Activated CD4-positive, alpha-beta T cell treated with anti-CD3 and anti-CD28 coated beads for 48 hours (primary cell): ENCODE results near the gene HEXD.
A peak's percentile ranks its signal among the peaks of the same experiment; 100 is the strongest.

ENCODE experiments used
- DNase-seq: peaks from one replicate; pipeline ENCODE4 v3.0.0-alpha.2; 2020

Gene HEXD

DNA sequence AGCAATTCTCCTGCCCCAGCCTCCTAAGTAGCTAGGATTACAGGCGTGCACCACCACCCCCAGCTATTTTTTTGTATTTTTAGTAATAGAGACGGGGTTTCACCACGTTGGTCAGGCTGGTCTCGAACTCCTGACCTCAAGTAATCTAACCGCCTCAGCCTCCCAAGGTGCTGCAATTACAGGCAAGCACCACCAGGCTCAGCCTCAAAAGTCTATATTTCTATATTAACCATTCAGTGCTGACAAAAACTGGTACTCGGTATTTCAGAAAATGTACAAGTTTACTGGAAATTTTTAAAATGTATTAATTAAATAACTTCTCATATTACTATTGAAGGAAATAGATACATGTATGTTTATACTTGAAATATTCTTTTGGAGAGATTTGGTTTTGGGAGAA, 1.4 kb upstream of the HEXD start:
- DNase-seq = peak; percentile 45

GRCh38 chr17:82419540-82419939, 1.4 kb downstream of the HEXD start:
- no peak for DNase-seq

GRCh38 chr17:82424001-82424862, 6.1 kb downstream of the HEXD start:
- DNase-seq = peak; percentile 78

DNA sequence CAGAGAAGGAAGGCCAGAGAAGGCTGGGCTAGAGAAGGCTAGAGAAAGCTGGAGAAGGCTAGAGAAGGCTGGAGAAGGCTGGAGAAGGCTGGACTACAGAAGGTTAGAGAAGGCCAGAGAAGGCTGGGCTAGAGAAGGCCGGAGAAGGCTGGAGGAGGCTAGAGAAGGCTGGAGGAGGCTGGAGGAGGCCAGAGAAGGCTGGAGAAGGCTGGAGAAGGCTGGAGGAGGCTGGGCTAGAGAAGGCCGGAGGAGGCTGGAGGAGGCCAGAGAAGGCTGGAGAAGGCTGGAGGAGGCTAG, 6.7 kb downstream of the HEXD start:
- no peak for DNase-seq

DNA sequence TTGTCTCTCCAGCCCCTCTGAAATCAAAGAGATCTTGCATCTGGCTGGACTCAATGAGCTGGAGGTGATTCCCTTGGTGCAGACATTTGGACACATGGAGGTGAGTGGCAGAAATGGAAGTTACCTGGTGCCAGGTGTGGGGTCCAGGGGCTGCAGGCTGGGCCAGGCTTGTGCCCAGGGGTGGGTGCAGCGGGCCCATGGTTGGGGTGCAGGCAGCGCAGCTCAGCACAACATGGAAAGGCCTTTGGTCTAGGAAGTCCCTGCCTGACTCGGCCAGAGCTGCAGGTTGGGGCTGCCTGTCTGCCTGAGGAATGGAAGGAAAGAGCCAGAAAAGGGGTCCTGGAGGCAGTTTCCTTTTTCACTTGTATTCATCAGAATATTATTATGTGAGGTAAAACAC, 10.4 kb downstream of the HEXD start:
- no peak for DNase-seq

GRCh38 chr17:82429824-82430223, 11.7 kb downstream of the HEXD start:
- DNase-seq = no peak

DNA sequence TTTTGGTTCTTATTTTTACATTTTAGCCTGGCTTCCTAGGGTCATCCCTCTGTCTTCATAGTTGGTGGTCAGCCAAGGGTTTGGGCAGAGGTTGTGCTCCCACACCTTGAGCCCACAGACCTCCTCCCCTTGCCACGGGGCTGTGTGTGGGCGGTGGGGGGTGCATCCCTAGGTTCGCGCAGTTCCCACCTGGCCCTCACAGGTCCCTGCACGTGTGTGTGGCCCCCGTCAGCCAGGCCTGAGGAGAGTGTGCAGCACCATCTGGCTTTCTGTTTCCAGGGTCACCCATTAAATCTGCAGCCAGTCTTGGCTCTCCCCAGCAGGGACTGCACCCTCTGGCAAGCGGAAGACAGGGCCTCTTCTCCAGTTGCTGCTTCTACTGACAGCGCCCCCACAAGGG, 13.9 kb downstream of the HEXD start:
- DNase-seq = no peak

GRCh38 chr17:82433560-82434215, 15.5 kb downstream of the HEXD start:
- no peak for DNase-seq

GRCh38 chr17:82434216-82434565, 16.0 kb downstream of the HEXD start:
- no peak for DNase-seq

- no peak for DNase-seq
Observed at GRCh38 chr17:82435103-82435502, 17.0 kb downstream of the HEXD start.

DNA sequence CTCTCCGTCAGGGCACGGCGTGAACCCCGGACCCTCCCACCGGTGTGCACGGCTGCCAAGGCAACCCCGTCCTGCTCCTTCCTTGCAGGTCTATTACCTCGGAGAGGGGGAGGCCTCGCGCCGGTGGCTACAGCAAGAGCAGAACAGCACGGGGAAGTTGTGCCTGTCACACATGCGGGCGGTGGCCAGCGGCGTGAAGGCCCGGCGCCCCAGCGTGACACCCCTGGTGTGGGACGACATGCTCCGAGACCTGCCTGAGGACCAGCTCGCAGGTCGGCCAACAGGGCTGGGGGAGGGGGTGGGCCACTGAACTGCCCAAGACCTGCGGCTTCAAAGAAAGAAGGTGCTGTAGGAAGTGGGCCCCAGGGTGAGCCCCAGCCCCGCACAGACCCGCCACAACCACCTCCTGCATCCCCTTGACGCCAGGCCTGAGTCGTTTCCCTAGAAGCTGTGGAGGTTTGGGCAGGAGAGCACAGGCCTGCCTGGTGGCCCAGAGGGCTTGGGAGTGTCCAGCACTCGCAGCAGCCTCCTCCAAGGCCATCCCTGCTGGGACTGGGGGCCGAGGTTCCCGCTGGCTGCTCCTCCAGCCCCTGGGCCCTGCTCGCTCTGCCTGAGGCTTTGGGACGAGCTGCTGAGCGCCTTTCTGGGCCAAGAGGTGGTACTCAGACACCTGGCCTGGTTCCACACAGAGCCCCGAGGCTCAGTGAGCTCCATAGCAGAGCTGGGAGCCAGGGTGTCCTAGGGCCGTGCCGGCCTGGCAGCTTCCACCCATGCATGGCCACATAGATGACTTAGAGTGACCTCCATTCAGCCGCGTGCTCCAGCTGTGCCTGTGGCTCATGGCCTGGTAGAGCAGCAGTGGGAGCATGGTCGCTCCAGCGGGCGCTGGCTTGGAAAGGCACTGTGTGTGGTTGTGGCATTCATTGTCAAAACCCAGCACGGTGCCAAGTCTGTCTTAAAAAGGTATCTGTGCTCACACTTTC, 17.7 kb downstream of the HEXD start:
- DNase-seq = no peak

GRCh38 chr17:82436601-82437324, 18.6 kb downstream of the HEXD start:
- DNase-seq = no peak

DNA sequence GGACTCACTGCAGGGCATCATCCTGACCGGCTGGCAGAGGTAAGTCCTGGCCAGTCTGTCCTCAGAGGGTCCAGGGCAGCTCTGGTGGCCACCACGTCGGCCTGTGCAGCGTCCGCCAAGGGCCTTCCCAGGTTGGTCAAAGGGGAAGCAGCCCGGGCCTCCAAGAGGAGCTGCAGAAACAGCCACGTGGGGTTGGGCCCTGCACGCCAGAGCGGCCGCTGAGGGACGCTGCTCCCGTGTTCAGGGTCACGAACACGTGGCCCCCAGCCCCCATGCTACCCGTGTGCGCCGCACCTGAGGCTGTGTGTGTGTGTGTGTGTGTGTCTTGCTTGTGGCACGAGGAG, 19.1 kb downstream of the HEXD start:
- no peak for DNase-seq

- no peak for DNase-seq
Observed at GRCh38 chr17:82438401-82439193, 20.4 kb downstream of the HEXD start.

- DNase-seq = no peak
Observed at GRCh38 chr17:82439194-82439828, 21.2 kb downstream of the HEXD start.

GRCh38 chr17:82439829-82440365, 21.8 kb downstream of the HEXD start:
- no peak for DNase-seq

DNA sequence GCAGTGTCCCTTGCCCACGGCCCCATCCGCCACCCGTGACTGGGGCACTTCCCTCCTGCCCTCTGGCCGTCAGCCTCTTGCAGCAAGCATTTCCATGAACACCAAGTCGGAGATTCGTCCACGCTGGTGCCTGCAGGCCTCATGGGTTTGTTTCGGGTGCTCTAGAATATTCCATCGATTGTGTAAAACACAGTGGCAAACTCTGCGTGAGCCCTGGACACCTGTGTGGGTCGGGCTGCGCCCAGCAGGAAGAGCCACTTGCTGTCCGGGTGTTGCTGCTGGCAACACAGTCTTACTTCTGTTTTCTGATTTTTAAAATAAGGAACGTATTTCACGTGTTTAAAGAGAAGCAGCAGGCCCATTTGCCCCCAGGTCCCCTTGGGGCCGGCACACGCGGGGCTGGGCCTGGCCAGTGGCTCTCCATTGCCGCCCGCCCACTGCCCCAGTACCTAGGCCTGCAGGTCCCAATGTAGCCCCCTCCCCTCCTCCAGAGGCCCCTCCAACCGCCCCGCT, 22.4 kb downstream of the HEXD start:
- DNase-seq = no peak

GRCh38 chr17:82440991-82441627, 23.0 kb downstream of the HEXD start:
- DNase-seq = no peak

DNA sequence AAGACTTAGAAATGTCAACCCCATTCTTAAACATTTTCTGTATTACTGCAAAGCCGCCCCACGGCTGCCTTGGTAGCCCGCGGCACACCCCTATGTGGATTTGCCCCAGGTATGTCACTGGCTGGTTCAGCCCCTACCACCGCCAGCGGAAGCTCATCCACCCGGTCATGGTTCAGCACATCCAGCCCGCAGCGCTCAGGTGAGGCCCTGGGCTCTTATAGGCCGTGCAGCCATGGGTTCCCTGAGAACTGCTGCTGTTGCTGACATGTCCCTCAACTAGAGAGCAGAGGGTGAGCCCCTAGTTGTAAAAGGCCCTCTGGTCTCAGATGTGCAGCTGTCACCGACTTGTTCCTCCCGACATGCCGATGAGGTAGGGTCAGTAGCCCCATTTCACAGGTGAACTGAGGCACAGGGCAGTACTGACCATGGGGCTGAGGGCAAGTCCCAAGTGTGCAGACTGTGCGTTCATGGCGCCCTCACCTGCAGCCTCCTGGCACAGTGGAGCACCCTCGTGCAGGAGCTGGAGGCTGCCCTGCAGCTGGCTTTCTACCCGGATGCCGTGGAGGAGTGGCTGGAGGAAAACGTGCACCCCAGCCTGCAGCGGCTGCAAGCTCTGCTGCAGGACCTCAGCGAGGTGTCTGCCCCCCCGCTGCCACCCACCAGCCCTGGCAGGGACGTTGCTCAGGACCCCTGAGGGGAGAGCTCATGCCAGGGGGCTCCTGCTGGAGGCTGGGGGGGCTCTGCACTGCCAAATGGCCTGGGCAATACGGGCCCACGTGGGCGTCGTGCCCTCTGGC, 23.7 kb downstream of the HEXD start:
- no peak for DNase-seq
